Measurements from ENCODE around the gene RASAL1.
A peak's percentile ranks its signal among the peaks of the same experiment; 100 is the strongest.

The RASAL1 gene

GRCh38 chr12:113094738-113095137, 40.8 kb downstream of the RASAL1 start:
- no peak overlapping the region for H3K9ac ChIP-seq (ENCODE audit: low read depth, low read length)
- no peaks in the 10 kb centered on the region for H3K36me3 ChIP-seq (ENCODE audit: insufficient read depth, low read length)
- peaks cover 4% of the 10 kb centered on the region; the same call in 1 of the 2 replicates for H3K4me1 ChIP-seq (ENCODE audit: insufficient read depth, low read length)
- H3K9me3 ChIP-seq (ENCODE audit: control insufficient read depth, insufficient read depth, low read length), result no peaks in the 10 kb centered on the region

GRCh38 chr12:113093409-113094101, 42.0 kb downstream of the RASAL1 start:
- peak overlapping the region; percentile 45; the same call in 1 of the 2 replicates for H3K9ac ChIP-seq (ENCODE audit: low read depth, low read length)
- H3K9me3 ChIP-seq (ENCODE audit: control insufficient read depth, insufficient read depth, low read length), result no peaks in the 10 kb centered on the region
- H3K36me3 ChIP-seq (ENCODE audit: insufficient read depth, low read length), result no peaks in the 10 kb centered on the region
- peaks cover 4% of the 10 kb centered on the region; the same call in 1 of the 2 replicates for H3K4me1 ChIP-seq (ENCODE audit: insufficient read depth, low read length)

DNA sequence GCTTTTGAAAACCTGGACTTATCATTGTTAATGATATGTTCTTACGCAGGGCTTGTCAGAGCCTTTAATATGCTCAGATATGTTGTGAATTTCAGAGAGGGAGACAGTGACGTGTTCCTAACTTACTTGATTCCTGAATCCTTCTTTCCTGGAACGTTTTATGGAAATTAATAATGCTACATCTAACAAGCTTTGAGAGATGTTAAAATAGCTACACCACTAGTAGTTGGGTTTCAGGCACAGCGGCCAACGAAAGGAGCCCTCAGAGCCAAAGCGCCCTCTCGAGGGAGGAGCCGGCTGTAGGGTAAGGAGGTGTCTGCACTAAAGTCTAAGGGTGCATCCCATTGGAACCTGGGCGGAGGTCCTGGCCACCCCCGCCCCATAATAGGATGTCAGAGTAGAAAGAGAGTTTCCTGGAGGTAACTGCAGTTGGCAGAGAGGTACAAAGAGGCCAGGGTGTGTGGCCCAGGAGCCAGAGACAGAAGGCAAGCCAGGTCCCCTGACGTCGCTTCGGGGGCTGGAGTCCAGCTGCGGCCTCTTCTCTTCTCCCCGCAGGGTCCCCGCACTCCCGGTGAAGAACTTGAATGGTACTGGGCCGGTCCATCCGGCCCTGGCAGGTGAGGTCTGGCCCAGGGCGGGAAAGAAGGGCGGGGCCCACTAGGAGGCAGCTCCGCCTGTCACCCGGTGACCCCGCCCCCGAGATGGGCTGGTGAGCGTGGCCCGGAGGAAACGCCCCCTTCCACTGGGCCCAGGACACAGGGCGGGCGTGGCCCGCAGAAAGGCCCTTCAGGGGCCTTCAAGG, 42.8 kb downstream of the RASAL1 start:
- Histone ChIP-seq H3K9ac (ENCODE audit: low read depth, low read length) (peak overlapping the region; percentile 45; the same call in 1 of the 2 replicates), H3K4me1 (ENCODE audit: insufficient read depth, low read length) (no peaks in the 10 kb centered on the region; the same call in 1 of the 2 replicates), H3K9me3 (ENCODE audit: control insufficient read depth, insufficient read depth, low read length) (no peaks in the 10 kb centered on the region), H3K36me3 (ENCODE audit: insufficient read depth, low read length) (no peaks in the 10 kb centered on the region)

DNA sequence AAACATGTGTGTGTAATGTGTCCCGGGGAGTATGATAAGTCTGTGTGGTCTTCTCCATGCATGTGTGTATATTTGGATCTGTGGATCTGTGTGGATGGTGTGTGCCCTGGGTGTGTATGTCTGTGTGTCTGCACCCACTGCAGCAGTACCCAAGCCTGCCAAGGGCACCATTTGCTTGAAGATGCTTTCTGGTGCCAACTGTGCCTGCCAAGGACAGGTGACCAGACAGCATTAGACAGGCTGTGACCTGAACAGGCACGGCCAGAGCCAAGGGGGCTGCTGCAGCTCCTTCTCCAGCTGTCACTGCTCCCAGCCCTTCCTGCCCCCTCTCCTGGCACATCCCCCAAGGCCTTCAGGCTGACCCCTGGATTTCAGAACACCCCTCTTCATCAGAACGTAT, 44.1 kb downstream of the RASAL1 start:
- Histone ChIP-seq H3K9me3 (ENCODE audit: control insufficient read depth, insufficient read depth, low read length) (no peaks in the 10 kb centered on the region), H3K4me1 (ENCODE audit: insufficient read depth, low read length) (peaks cover under 1% of the 10 kb centered on the region; the same call in 1 of the 2 replicates), H3K9ac (ENCODE audit: low read depth, low read length) (no peak overlapping the region), H3K36me3 (ENCODE audit: insufficient read depth, low read length) (no peaks in the 10 kb centered on the region)

GRCh38 chr12:113090740-113091139, 44.8 kb downstream of the RASAL1 start:
- Histone ChIP-seq H3K9me3 (ENCODE audit: control insufficient read depth, insufficient read depth, low read length) (no peaks in the 10 kb centered on the region), H3K36me3 (ENCODE audit: insufficient read depth, low read length) (no peaks in the 10 kb centered on the region), H3K4me1 (ENCODE audit: insufficient read depth, low read length) (peaks cover 3% of the 10 kb centered on the region; the same call in 1 of the 2 replicates), H3K9ac (ENCODE audit: low read depth, low read length) (no peak overlapping the region)

GRCh38 chr12:113089839-113090238, 45.7 kb downstream of the RASAL1 start:
- Histone ChIP-seq H3K36me3 (ENCODE audit: insufficient read depth, low read length) (no peaks in the 10 kb centered on the region), H3K9me3 (ENCODE audit: control insufficient read depth, insufficient read depth, low read length) (no peaks in the 10 kb centered on the region), H3K9ac (ENCODE audit: low read depth, low read length) (no peak overlapping the region), H3K4me1 (ENCODE audit: insufficient read depth, low read length) (peaks cover 3% of the 10 kb centered on the region; the same call in 1 of the 2 replicates)

GRCh38 chr12:113088971-113089756, 46.4 kb downstream of the RASAL1 start:
- Histone ChIP-seq H3K9ac (ENCODE audit: low read depth, low read length) (no peak overlapping the region), H3K36me3 (ENCODE audit: insufficient read depth, low read length) (no peaks in the 10 kb centered on the region), H3K9me3 (ENCODE audit: control insufficient read depth, insufficient read depth, low read length) (no peaks in the 10 kb centered on the region), H3K4me1 (ENCODE audit: insufficient read depth, low read length) (peaks cover 3% of the 10 kb centered on the region; the same call in 1 of the 2 replicates)

DNA sequence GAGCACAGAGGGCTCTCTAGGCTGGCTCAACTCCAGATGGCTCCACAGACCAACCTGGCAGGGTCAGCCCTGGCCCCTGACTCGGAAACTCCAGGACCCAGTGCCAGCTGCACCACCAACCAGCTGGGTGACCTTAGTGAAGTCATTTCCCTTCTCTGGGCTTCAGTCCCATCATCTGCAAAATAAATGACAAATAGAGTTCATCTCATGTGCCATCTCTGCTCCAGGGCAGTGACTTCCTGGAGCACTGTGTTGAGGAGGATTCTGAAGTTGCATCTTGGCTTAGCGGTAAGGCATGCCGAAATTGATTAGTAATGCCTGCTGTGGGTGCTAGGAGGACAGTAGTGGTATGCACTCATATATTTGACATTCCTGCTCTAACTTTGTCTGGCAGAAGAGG, 47.5 kb downstream of the RASAL1 start:
- Histone ChIP-seq H3K4me1 (ENCODE audit: insufficient read depth, low read length) (peaks cover 3% of the 10 kb centered on the region; the same call in 1 of the 2 replicates), H3K9ac (ENCODE audit: low read depth, low read length) (no peak overlapping the region), H3K9me3 (ENCODE audit: control insufficient read depth, insufficient read depth, low read length) (no peaks in the 10 kb centered on the region), H3K36me3 (ENCODE audit: insufficient read depth, low read length) (no peaks in the 10 kb centered on the region)

GRCh38 chr12:113087193-113087592, 48.4 kb downstream of the RASAL1 start:
- Histone ChIP-seq H3K36me3 (ENCODE audit: insufficient read depth, low read length) (no peaks in the 10 kb centered on the region), H3K4me1 (ENCODE audit: insufficient read depth, low read length) (peaks cover 3% of the 10 kb centered on the region; the same call in 1 of the 2 replicates), H3K9ac (ENCODE audit: low read depth, low read length) (no peak overlapping the region), H3K9me3 (ENCODE audit: control insufficient read depth, insufficient read depth, low read length) (no peaks in the 10 kb centered on the region)

GRCh38 chr12:113086249-113087164, 49.1 kb downstream of the RASAL1 start:
- no peaks in the 10 kb centered on the region for H3K9me3 ChIP-seq (ENCODE audit: control insufficient read depth, insufficient read depth, low read length)
- H3K36me3 ChIP-seq (ENCODE audit: insufficient read depth, low read length), result no peaks in the 10 kb centered on the region
- peaks cover 3% of the 10 kb centered on the region; the same call in 1 of the 2 replicates for H3K4me1 ChIP-seq (ENCODE audit: insufficient read depth, low read length)
- H3K9ac ChIP-seq (ENCODE audit: low read depth, low read length), result no peak overlapping the region

GRCh38 chr12:113083863-113084435, 51.6 kb downstream of the RASAL1 start:
- H3K36me3 ChIP-seq (ENCODE audit: insufficient read depth, low read length), result no peaks in the 10 kb centered on the region
- H3K9ac ChIP-seq (ENCODE audit: low read depth, low read length), result no peak overlapping the region
- peaks cover 3% of the 10 kb centered on the region; the same call in 1 of the 2 replicates for H3K4me1 ChIP-seq (ENCODE audit: insufficient read depth, low read length)

GRCh38 chr12:113082486-113083148, 52.9 kb downstream of the RASAL1 start:
- H3K9ac ChIP-seq (ENCODE audit: low read depth, low read length), result no peak overlapping the region
- no peaks in the 10 kb centered on the region for H3K36me3 ChIP-seq (ENCODE audit: insufficient read depth, low read length)
- peaks cover 3% of the 10 kb centered on the region; the same call in 1 of the 2 replicates for H3K4me1 ChIP-seq (ENCODE audit: insufficient read depth, low read length)

More at GRCh38 chr12:113083863-113084435, 51.6 kb downstream of the RASAL1 start:
- H3K9me3 ChIP-seq (ENCODE audit: control insufficient read depth, insufficient read depth, low read length), result no peaks in the 10 kb centered on the region

GRCh38 chr12:113081873-113082272, 53.7 kb downstream of the RASAL1 start:
- H3K4me1 ChIP-seq (ENCODE audit: insufficient read depth, low read length), result peaks cover 3% of the 10 kb centered on the region; the same call in 1 of the 2 replicates
- no peak overlapping the region for H3K9ac ChIP-seq (ENCODE audit: low read depth, low read length)
- H3K36me3 ChIP-seq (ENCODE audit: insufficient read depth, low read length), result no peaks in the 10 kb centered on the region
- no peaks in the 10 kb centered on the region for H3K9me3 ChIP-seq (ENCODE audit: control insufficient read depth, insufficient read depth, low read length)

More at GRCh38 chr12:113082486-113083148, 52.9 kb downstream of the RASAL1 start:
- H3K9me3 ChIP-seq (ENCODE audit: control insufficient read depth, insufficient read depth, low read length), result no peaks in the 10 kb centered on the region
